Measurements from ENCODE around the gene VAV1. TPM values are rescaled to one million over a fixed set of nuclear protein-coding genes. Genes with fewer than 3 reads are reported as not detected.

Gene VAV1
- total and polyA plus RNA-seq, 9 of the 15 experiments (the other 6 are each of a cell fraction or from before 2014, with no cell fraction given) = 0.46 to 20.1 (median 11.1) TPM

- 0 out of 2 replicates have a peak, but pooled peaks have one; percentile 4 for TF ChIP-seq EP400 (IDR thresholded peaks at IDR 0.05)
- TF ChIP-seq ZBTB7A (IDR thresholded peaks at IDR 0.05; ENCODE audit: borderline replicate concordance, control insufficient read depth, low read depth, low read length) = peak; percentile 91
- no peak for TF ChIP-seq MGA (IDR thresholded peaks at IDR 0.05)
- TF ChIP-seq ZNF780A (CRISPR knock-in tag; IDR thresholded peaks at IDR 0.05) = no peak
- TF ChIP-seq ZNF699 (CRISPR knock-in tag; IDR thresholded peaks at IDR 0.05; ENCODE audit: insufficient replicate concordance) = no peak
- TF ChIP-seq ZNF584 (CRISPR knock-in tag; IDR thresholded peaks at IDR 0.05; ENCODE audit: low read depth) = no peak
- no peak for TF ChIP-seq SREBF2 (CRISPR knock-in tag; IDR thresholded peaks at IDR 0.05)
- 0 out of 2 replicates have a peak, but pooled peaks have one; percentile 57 for TF ChIP-seq KAT7 (CRISPR knock-in tag; IDR thresholded peaks at IDR 0.05; ENCODE audit: borderline replicate concordance)
- TF ChIP-seq CC2D1A (IDR thresholded peaks at IDR 0.05) = no peak
- TF ChIP-seq KLF13 (tag; IDR thresholded peaks at IDR 0.05; ENCODE audit: borderline replicate concordance, low read depth) = peak; percentile 46; the same call in 1 of the 2 replicates
- no peak for TF ChIP-seq NELFE (IDR thresholded peaks at IDR 0.05; ENCODE audit: insufficient read depth, insufficient read length)
- no peak for TF ChIP-seq SETDB1 (IDR thresholded peaks at IDR 0.05; ENCODE audit: low read length)
- no peak for TF ChIP-seq PML (IDR thresholded peaks at IDR 0.05; ENCODE audit: low read length)
- TF ChIP-seq ZNF324 (CRISPR knock-in tag; IDR thresholded peaks at IDR 0.05) = no peak
Observed at GRCh38 chr19:6767357-6768235, 4.9 kb upstream of the VAV1 start, which contains the start of gene SH2D3A (continued).

Measured in K562 (cell line).